H9 (cell line): Measurements from ENCODE around the gene QSOX1. TPM values are rescaled to one million over a fixed set of nuclear protein-coding genes. Genes with fewer than 3 reads are reported as not detected.

Experiments used
- DNase-seq: peaks from one replicate; pipeline ENCODE4 v3.0.0-alpha.2; 2017
- H2AFZ ChIP-seq: one replicate; pipeline ENCODE4 v1.6.1; 2013; ENCODE audit warnings: mild to moderate bottlenecking, low read length, control low read depth, moderate library complexity
- H2AK5ac ChIP-seq: 2 replicates; pipeline ENCODE4 v1.6.1; 2013; ENCODE audit warnings: low read length, control low read depth, mixed read lengths; ENCODE audit not compliant: insufficient read length
- H2BK120ac ChIP-seq: one replicate; pipeline ENCODE4 v1.6.1; 2013; ENCODE audit warnings: low read depth, mild to moderate bottlenecking, low read length, control low read depth, inconsistent platforms; ENCODE audit not compliant: poor library complexity, severe bottlenecking
- H2BK12ac ChIP-seq: 2 replicates; pipeline ENCODE4 v1.6.1; 2013; ENCODE audit warnings: low read length, control low read depth, mixed read lengths, low read depth; ENCODE audit not compliant: insufficient read length
- H2BK15ac ChIP-seq: 2 replicates; pipeline ENCODE4 v1.6.1; 2013; ENCODE audit warnings: low read depth, low read length, control low read depth
- H2BK20ac ChIP-seq: one replicate; pipeline ENCODE4 v1.6.1; 2013; ENCODE audit warnings: low read depth, mild to moderate bottlenecking, low read length, control low read depth, inconsistent platforms; ENCODE audit not compliant: poor library complexity, severe bottlenecking
- H2BK5ac ChIP-seq: 2 replicates; pipeline ENCODE4 v1.6.1; 2013; ENCODE audit warnings: low read length, control low read depth, mixed read lengths; ENCODE audit not compliant: insufficient read length
- H3K14ac ChIP-seq: 2 replicates; pipeline ENCODE4 v1.6.1; 2013; ENCODE audit warnings: low read length, control low read depth; ENCODE audit not compliant: insufficient read depth
- H3K18ac ChIP-seq: 2 replicates; pipeline ENCODE4 v1.6.1; 2013; ENCODE audit warnings: low read depth, mild to moderate bottlenecking, mixed read lengths, low read length, control low read depth; ENCODE audit not compliant: insufficient read length
- H3K23ac ChIP-seq: 2 replicates; pipeline ENCODE4 v1.6.1; 2013; ENCODE audit warnings: low read length, control low read depth, mixed read lengths, low read depth; ENCODE audit not compliant: insufficient read length
- H3K23me2 ChIP-seq: 2 replicates; pipeline ENCODE4 v1.6.1; 2013; ENCODE audit warnings: low read depth, mild to moderate bottlenecking, mixed read lengths, low read length, control low read depth; ENCODE audit not compliant: insufficient read length, poor library complexity, severe bottlenecking
- H3K27ac ChIP-seq: 2 replicates; pipeline ENCODE4 v1.5.1; 2013; ENCODE audit warnings: low read length, control low read depth, mixed read lengths, low read depth; ENCODE audit not compliant: insufficient read length
- H3K27me3 ChIP-seq: 2 replicates; pipeline ENCODE4 v1.6.1; 2013; ENCODE audit warnings: low read length, control low read depth, inconsistent platforms; ENCODE audit not compliant: insufficient read depth
- H3K4ac ChIP-seq: 2 replicates; pipeline ENCODE4 v1.6.1; 2013; ENCODE audit warnings: low read depth, mild to moderate bottlenecking, control low read depth, inconsistent platforms, low read length, moderate library complexity
- H3K4me1 ChIP-seq: 2 replicates; pipeline ENCODE4 v1.6.1; 2013; ENCODE audit warnings: low read length, control low read depth, inconsistent platforms; ENCODE audit not compliant: insufficient read depth
- H3K4me2 ChIP-seq: 2 replicates; pipeline ENCODE4 v1.6.1; 2013; ENCODE audit warnings: low read length, control low read depth, mixed read lengths; ENCODE audit not compliant: insufficient read length, insufficient read depth
- H3K56ac ChIP-seq: 2 replicates; pipeline ENCODE4 v1.6.1; 2013; ENCODE audit warnings: low read depth, mild to moderate bottlenecking, mixed read lengths, low read length, control low read depth; ENCODE audit not compliant: insufficient read length
- H3K79me1 ChIP-seq: 2 replicates; pipeline ENCODE4 v1.6.1; 2013; ENCODE audit warnings: low read depth, mild to moderate bottlenecking, moderate library complexity, low read length, control low read depth, inconsistent platforms; ENCODE audit not compliant: insufficient read depth, poor library complexity, severe bottlenecking
- H3K79me2 ChIP-seq: 2 replicates; pipeline ENCODE4 v1.6.1; 2013; ENCODE audit warnings: low read length, control low read depth, inconsistent platforms; ENCODE audit not compliant: insufficient read depth
- H3K9ac ChIP-seq: 2 replicates; pipeline ENCODE4 v1.6.1; 2013; ENCODE audit warnings: low read length, control low read depth, mixed read lengths; ENCODE audit not compliant: insufficient read length; ENCODE audit errors: extremely low read depth
- H3K9me3 ChIP-seq: one replicate; pipeline ENCODE4 v1.6.1; 2013; ENCODE audit warnings: low read depth, low read length, inconsistent platforms; ENCODE audit not compliant: control insufficient read depth
- H3T11ph ChIP-seq: one replicate; pipeline ENCODE4 v1.6.1; 2013; ENCODE audit warnings: mild to moderate bottlenecking, low read length, control low read depth, inconsistent platforms
- H4K20me1 ChIP-seq: one replicate; pipeline ENCODE4 v1.6.1; 2013; ENCODE audit not compliant: control insufficient read depth, insufficient read length, insufficient read depth
- H4K5ac ChIP-seq: 2 replicates; pipeline ENCODE4 v1.6.1; 2013; ENCODE audit warnings: low read depth, mild to moderate bottlenecking, mixed read lengths, low read length, control low read depth; ENCODE audit not compliant: insufficient read length
- H4K8ac ChIP-seq: replicated peaks from 2 replicates; pipeline ENCODE4 v1.6.1; 2013; ENCODE audit warnings: low read length, control low read depth, mixed read lengths, low read depth; ENCODE audit not compliant: insufficient read length
- H4K91ac ChIP-seq: 2 replicates; pipeline ENCODE4 v1.6.1; 2013; ENCODE audit warnings: low read depth, mild to moderate bottlenecking, moderate library complexity, mixed read lengths, low read length, control low read depth; ENCODE audit not compliant: insufficient read length
- H3K27ac Mint-ChIP-seq, 3 experiments: 2 replicates in 2 of 3; 3 replicates in 1 of 3; pipeline ENCODE4 v1.8.0; 2020 to 2021; ENCODE audit warnings: mixed read lengths in 3 of 3, mild to moderate bottlenecking in 1 of 3, moderate library complexity in 1 of 3
- H3K27me3 Mint-ChIP-seq: 2 replicates; pipeline ENCODE4 v1.8.0; 2021; ENCODE audit warnings: low read depth, mild to moderate bottlenecking, moderate library complexity, mixed read lengths
- H3K36me3 Mint-ChIP-seq, 3 experiments: 2 replicates in 2 of 3; 3 replicates in 1 of 3; pipeline ENCODE4 v1.8.0; 2020 to 2021; ENCODE audit warnings: low read depth in 3 of 3, mixed read lengths in 3 of 3; ENCODE audit not compliant: insufficient read depth in 1 of 3
- H3K4me1 Mint-ChIP-seq, 2 experiments: 2 replicates each; pipeline ENCODE4 v1.8.0; 2020; ENCODE audit warnings: mixed read lengths in 2 of 2
- H3K4me3 Mint-ChIP-seq, 2 experiments: 2 replicates in 1 of 2; 3 replicates in 1 of 2; pipeline ENCODE4 v1.8.0; 2020 to 2021; ENCODE audit warnings: mild to moderate bottlenecking in 2 of 2, mixed read lengths in 2 of 2, moderate library complexity in 1 of 2
- H3K9me3 Mint-ChIP-seq, 2 experiments: 2 replicates in 1 of 2; 3 replicates in 1 of 2; pipeline ENCODE4 v1.8.0; 2020; ENCODE audit warnings: mild to moderate bottlenecking in 2 of 2, mixed read lengths in 2 of 2, moderate library complexity in 1 of 2
- CTCF ChIP-seq: fragments of 200-600 bp; sonication (generic); conservative IDR thresholded peaks from 3 replicates; pipeline ENCODE4 v1.8.0; 2021; ENCODE audit warnings: antibody characterized with exemption, mild to moderate bottlenecking
- WGBS: extraction: QIAGEN DNeasy Blood & Tissue Kit; methylation state at CpG from one replicate; pipeline ENCODE4 v1.1.7; 2013; ENCODE audit warnings: missing lambda C conversion rate, low lambda C conversion rate, mixed read lengths; ENCODE audit not compliant: insufficient read length; ENCODE audit errors: extremely low coverage; 5-methylcytosine and 5-hydroxymethylcytosine counted together
- total RNA-seq: library from RNA; stranded (reverse); gene quantifications from 2 replicates; pipeline ENCODE4 v1.2.1, GENCODE V29; 2021

QSOX1 gene
- total RNA-seq, 1 experiment from 2014 or later = 79.2 TPM

GRCh38 chr1:180225403-180225802, 70.7 kb downstream of the QSOX1 start:
- Histone ChIP-seq H3K27me3 (peaks cover 16% of the 10 kb centered on the region), H4K5ac (no peak overlapping the region), H3K9ac (no peak overlapping the region), H3K4me1 (0 out of 2 replicates have a peak, but pooled peaks cover 4% of the 10 kb centered on the region), H3K56ac (no peak overlapping the region), H4K20me1 (no peaks in the 10 kb centered on the region), H3K79me2 (no peaks in the 10 kb centered on the region), H2BK5ac (no peak overlapping the region), H3K18ac (no peak overlapping the region), H4K8ac (no peak overlapping the region), H3T11ph (no peak overlapping the region), H2BK15ac (no peak overlapping the region), H3K23ac (no peak overlapping the region), H3K9me3 (no peaks in the 10 kb centered on the region), H3K27ac (no peak overlapping the region), H3K23me2 (peaks cover 3% of the 10 kb centered on the region), H2BK120ac (no peak overlapping the region), H2BK20ac (no peak overlapping the region), H2BK12ac (no peak overlapping the region), H2AK5ac (no peak overlapping the region), H3K4ac (no peak overlapping the region), H3K14ac (no peak overlapping the region), H2AFZ (no peak overlapping the region), H4K91ac (no peak overlapping the region), H3K4me2 (no peak overlapping the region), H3K79me1 (no peaks in the 10 kb centered on the region)
- WGBS = no CpG with 5 or more reads among the region's 2 CpGs
- H3K27me3 Mint-ChIP-seq = peaks cover 84% of the 10 kb centered on the region
- H3K9me3 Mint-ChIP-seq = peaks cover 3 to 5% of the 10 kb centered on the region in 2 experiments; a peak in 3 of 5 replicates
- H3K36me3 Mint-ChIP-seq = peaks cover 0 to 2% (median 0%) of the 10 kb centered on the region in 3 experiments; a peak in 1 of 7 replicates
- no peak overlapping the region for H3K27ac Mint-ChIP-seq
- H3K4me1 Mint-ChIP-seq = peaks cover 11 to 26% of the 10 kb centered on the region in 2 experiments
- H3K4me3 Mint-ChIP-seq = no peak overlapping the region
- TF ChIP-seq CTCF = no peak
- no peak for DNase-seq
